ENCODE data around the gene KRT2.

The KRT2 gene

DNA sequence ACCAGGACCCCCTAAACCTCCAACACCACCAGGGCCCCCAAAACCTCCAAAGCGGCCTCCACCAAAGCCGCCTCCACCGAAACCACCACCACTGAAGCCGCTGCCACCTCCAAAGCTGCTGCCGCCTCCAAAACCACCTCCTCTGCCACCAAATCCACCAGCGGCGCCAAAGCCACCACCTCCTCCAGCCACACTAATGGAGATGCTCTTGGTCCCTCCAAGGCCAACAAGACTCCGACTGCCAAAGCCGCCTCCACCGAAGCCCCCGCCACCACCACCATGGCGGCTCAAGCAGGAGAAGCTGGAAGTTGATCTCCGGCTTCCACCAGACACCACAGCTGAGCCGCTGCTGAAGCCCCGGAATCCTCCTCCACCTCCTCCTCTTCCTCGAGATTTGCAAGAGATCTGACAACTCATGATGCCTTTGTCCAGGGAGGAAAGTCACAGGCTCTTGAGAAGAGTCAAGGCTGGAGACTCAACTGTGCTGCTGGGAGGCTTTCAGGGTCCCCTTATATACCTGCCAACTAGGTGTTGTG is at the start of gene KRT2:
TSS of gene KRT2 (minus strand) at position 486 of the 536 bp plus-strand sequence. CDS start at position 417, 69 bp downstream.
- Mint-ChIP-seq H3K4me1 (peaks cover 62% of the 10 kb centered on the region), H3K4me3 (no peak within 1 kb of the TSS), H3K27me3 (no peaks in the 10 kb centered on the region), H3K9me3 (no peaks in the 10 kb centered on the region), H3K27ac (peak within 1 kb of the TSS; percentile 68), H3K36me3 (no peaks in the 10 kb centered on the region)

DNA sequence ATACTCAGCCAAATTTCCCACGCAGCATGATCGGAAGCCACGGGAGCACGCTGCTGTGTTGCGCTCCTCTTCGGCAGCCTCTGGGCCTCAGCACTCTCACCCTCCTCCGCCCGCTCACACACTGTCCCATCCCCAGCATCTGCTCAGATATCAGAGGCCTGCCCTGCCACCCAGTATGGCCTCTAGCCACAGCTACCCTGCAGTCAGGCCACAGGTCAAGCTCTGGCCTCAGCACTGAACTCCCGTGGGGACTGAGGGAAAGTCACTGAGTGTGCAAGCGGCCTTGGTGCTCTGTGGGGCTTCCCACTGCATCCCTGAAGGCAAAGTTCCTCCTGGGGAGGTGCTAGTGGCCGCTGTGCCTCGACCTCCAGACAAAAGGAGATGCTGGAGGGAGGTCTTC is 49.3 kb upstream of the KRT2 start:
- Mint-ChIP-seq H3K27me3 (no peaks in the 10 kb centered on the region), H3K36me3 (no peaks in the 10 kb centered on the region), H3K4me1 (peaks cover 11% of the 10 kb centered on the region), H3K9me3 (no peaks in the 10 kb centered on the region), H3K4me3 (no peak overlapping the region), H3K27ac (peak overlapping the region; percentile 30)

DNA sequence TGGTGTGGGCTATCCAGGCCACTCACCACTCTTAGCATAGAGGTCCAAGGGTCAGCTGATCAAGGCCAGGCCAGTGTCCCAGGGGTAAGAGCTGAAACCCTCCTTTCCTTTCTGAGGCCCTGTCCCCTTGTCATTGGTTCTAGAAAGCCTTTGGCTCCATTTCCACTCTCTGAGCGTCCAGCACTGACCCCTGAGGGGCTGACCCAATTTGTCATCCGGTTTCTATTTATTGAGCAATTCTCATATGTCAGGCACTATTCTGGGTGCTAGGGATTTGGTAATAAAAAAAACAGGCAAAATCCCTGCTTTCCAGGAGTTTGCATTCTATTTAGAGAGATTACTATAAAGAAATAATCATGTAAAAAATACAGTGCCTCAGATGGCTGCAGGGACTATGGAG is 47.9 kb upstream of the KRT2 start:
- no peak overlapping the region for H3K27ac Mint-ChIP-seq
- H3K36me3 Mint-ChIP-seq, result no peaks in the 10 kb centered on the region
- no peaks in the 10 kb centered on the region for H3K9me3 Mint-ChIP-seq
- H3K27me3 Mint-ChIP-seq, result no peaks in the 10 kb centered on the region
- peaks cover 8% of the 10 kb centered on the region for H3K4me1 Mint-ChIP-seq
- no peak overlapping the region for H3K4me3 Mint-ChIP-seq

DNA sequence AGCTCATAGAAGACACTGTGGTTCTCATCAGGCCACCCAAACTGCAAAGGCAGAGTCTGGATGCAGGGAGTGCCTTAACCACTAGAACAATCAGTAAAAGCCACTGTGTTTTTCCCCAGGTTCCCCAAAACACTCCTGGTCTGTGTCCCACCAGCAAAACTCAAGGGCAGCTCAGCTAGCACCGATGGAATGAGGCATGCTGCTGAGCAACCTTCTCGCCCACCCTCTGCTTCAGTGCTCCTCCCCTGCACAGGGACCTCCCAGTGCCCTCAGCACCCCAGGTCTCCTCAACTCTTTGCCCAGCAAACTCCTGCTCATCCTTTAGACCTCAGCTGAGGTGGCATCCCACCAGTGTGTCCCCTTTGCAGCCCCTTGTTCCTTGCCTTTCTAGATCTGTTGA is 47.4 kb upstream of the KRT2 start:
- no peaks in the 10 kb centered on the region for H3K9me3 Mint-ChIP-seq
- H3K4me1 Mint-ChIP-seq, result peaks cover 8% of the 10 kb centered on the region
- H3K27ac Mint-ChIP-seq, result no peak overlapping the region
- H3K27me3 Mint-ChIP-seq, result no peaks in the 10 kb centered on the region
- H3K36me3 Mint-ChIP-seq, result no peaks in the 10 kb centered on the region
- no peak overlapping the region for H3K4me3 Mint-ChIP-seq

DNA sequence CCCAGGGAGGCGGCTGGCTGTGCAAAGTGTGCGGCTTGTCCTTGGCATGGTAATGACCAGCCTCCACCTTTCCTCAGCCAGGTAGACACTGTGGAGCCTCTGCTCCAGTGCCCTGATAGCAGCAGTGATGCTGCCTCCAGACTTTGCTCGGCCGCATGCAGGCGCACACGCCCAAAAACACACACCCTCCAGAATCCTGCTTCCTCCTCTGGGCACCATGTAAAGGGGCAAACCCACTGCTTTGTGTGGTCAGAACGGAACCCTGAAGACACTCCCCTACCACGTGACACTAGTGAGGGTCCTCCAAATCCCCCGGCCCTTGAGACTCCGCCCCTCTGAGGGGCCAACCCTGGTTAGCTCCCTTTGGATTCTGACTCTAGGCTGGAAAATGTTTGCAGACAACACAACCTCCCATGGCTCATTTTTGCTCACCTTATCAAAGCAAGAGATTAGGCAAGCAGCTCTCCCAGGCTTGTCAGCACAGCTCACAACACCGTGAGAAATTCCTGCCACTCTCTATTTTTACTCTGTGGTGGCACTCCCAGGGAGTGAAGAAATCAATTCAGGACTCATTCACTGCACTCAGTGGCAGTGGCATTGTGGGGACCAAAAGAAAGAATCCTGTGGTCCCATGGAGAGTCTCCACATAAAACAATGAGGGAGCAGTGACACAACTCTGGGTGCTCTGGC is 46.8 kb upstream of the KRT2 start:
- Mint-ChIP-seq H3K27ac (no peak overlapping the region), H3K4me3 (no peak overlapping the region), H3K36me3 (no peaks in the 10 kb centered on the region), H3K9me3 (no peaks in the 10 kb centered on the region), H3K27me3 (no peaks in the 10 kb centered on the region), H3K4me1 (peaks cover 5% of the 10 kb centered on the region)

DNA sequence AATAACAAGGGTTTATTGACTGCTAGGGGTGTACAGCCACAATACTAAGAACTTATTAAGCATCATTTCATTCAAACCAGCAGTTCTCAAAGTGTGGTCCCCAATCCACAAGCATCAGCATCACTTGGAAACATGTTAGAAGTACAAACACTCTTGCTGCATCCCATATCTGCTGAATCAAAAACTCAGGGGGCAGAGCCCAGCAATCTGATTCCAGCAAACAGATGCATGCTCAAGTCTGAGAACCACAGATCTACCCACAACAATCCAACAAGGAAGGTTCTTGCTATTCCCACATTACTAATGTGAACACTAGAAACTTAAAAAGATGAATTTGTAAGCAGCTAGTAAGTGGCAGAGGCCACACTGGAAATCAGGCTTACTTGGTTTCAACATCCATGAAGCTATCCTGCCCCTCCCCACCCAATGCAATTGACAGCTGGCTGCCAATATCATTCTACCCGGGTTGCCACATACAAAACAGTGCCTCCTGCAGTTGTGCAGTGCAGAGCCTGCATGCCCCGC is 45.1 kb upstream of the KRT2 start:
- Mint-ChIP-seq H3K36me3 (no peaks in the 10 kb centered on the region), H3K27me3 (no peaks in the 10 kb centered on the region), H3K9me3 (no peaks in the 10 kb centered on the region), H3K4me3 (no peak overlapping the region), H3K27ac (no peak overlapping the region), H3K4me1 (peaks cover 17% of the 10 kb centered on the region)

DNA sequence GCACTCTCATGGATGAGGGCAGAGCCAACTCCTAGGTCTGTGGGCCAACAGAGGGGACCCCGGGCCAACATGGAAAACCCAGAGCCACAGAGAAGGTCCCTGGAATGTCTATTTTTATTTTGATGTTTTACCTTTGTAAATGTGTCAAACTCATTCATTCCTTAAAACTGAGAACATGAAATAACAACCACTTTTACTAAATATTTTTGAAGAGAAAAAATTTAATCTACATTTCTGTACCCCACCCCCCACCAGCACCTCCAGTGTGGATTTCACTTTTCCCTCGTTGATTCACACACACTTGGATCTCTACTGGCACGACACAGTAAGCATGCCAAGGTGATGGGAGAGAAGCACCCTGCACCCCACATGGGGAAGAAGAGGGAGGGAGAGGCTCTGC is 44.6 kb upstream of the KRT2 start:
- Mint-ChIP-seq H3K4me1 (peaks cover 22% of the 10 kb centered on the region), H3K9me3 (no peaks in the 10 kb centered on the region), H3K27me3 (no peaks in the 10 kb centered on the region), H3K36me3 (no peaks in the 10 kb centered on the region), H3K4me3 (no peak overlapping the region), H3K27ac (no peak overlapping the region)

DNA sequence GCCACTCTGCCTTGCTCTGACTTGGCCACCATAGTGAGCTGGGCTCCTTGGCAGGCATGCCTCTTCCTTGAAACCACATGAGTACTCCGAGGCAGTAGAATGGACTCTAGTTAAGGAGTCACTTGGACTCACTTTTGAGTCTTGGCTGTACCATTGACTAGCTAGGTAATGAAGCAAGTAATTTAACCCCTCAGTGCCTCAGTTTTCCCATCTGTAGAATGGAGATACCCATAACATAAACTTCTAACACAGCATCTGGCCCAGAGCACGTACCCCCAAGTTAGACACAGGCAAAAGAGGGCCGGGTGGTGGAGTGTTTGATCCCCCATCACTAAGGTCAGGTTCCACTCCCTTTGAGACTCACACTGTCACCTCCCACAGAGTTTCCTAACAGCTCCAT is 43.0 kb upstream of the KRT2 start:
- no peaks in the 10 kb centered on the region for H3K36me3 Mint-ChIP-seq
- no peaks in the 10 kb centered on the region for H3K9me3 Mint-ChIP-seq
- no peak overlapping the region for H3K4me3 Mint-ChIP-seq
- no peak overlapping the region for H3K27ac Mint-ChIP-seq
- H3K27me3 Mint-ChIP-seq, result no peaks in the 10 kb centered on the region
- peaks cover 38% of the 10 kb centered on the region for H3K4me1 Mint-ChIP-seq

DNA sequence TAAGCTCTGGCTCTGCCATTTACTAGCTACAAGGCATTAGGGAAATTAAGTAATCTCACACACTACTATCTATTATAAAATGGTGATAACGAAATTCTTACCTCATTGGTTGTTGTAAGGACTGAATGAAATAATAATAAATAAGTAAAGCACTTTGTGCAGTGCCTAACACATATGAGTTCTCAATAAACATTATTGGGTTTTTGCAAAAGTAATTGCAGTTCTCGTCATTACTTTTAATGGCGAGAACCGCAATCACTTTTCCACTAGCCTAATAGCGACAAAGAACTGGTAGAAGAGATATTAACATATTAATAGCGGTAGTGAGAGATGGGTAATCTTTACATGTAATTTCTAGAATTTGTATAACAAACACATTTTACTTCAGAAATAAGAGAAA is 42.1 kb upstream of the KRT2 start:
- Mint-ChIP-seq H3K27me3 (no peaks in the 10 kb centered on the region), H3K4me1 (peaks cover 43% of the 10 kb centered on the region), H3K9me3 (no peaks in the 10 kb centered on the region), H3K27ac (peak overlapping the region; percentile 57), H3K4me3 (no peak overlapping the region), H3K36me3 (no peaks in the 10 kb centered on the region)

DNA sequence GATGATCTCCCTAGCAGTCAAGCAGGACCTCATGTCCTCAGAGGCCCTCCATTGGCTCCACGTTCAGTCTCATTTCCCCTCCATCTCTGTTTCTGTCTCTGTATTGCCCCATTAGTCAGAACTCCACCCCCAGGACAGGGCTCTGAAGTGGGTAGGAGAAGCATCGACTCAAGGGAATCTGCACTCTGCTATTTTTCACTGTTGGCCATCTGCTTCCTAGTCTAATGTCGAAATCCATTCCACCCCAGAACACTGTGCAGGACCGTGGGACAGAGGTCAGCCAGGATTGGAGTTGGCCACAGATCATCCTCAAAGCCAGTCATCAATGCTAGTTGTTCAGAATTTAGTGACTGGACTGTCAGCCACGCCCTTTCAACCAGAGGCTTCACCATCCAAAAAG is 41.2 kb upstream of the KRT2 start:
- no peak overlapping the region for H3K4me3 Mint-ChIP-seq
- H3K36me3 Mint-ChIP-seq, result no peaks in the 10 kb centered on the region
- H3K27me3 Mint-ChIP-seq, result no peaks in the 10 kb centered on the region
- peak overlapping the region; percentile 35 for H3K27ac Mint-ChIP-seq
- H3K9me3 Mint-ChIP-seq, result no peaks in the 10 kb centered on the region
- H3K4me1 Mint-ChIP-seq, result peaks cover 46% of the 10 kb centered on the region

DNA sequence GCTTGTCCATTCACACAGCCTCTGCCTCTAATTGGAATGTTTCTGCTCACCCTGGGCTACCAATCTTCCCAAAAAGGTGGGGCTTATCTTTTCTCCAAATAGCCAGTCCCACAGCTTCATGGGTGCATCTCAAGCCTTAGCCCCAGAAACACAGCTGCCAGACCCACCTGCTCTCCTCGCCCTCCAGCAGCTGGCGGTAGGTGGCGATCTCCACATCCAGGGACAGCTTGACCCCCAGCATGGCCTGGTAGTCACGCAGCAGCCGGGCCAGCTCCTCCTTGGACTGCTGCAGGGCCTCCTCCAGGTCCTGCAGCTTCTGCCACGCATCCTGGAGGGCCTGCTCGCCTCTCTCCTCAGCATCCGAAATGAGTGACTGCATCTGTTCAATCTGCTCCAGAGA is 40.2 kb upstream of the KRT2 start:
- Mint-ChIP-seq H3K4me1 (peaks cover 54% of the 10 kb centered on the region), H3K27me3 (no peaks in the 10 kb centered on the region), H3K36me3 (no peaks in the 10 kb centered on the region), H3K9me3 (no peaks in the 10 kb centered on the region), H3K4me3 (no peak overlapping the region), H3K27ac (no peak overlapping the region)

DNA sequence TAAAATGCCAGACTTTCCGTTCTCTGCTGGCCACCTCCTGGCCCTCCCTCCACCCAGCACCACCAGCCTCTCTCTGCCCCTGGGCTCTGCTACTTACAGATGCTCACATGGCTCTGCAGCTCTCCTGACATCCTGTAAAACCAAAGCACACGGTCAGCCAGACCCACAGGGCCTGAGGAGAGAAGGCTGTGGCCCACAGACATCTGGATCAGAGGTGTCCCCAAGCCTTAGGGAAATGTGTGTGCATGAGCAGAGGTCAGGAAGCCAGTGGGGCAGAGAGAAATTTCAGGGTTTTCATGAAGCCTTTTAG is 39.8 kb upstream of the KRT2 start:
- H3K36me3 Mint-ChIP-seq, result no peaks in the 10 kb centered on the region
- peaks cover 57% of the 10 kb centered on the region for H3K4me1 Mint-ChIP-seq
- H3K9me3 Mint-ChIP-seq, result no peaks in the 10 kb centered on the region
- H3K27ac Mint-ChIP-seq, result no peak overlapping the region
- H3K27me3 Mint-ChIP-seq, result no peaks in the 10 kb centered on the region
- H3K4me3 Mint-ChIP-seq, result peak overlapping the region; percentile 84

DNA sequence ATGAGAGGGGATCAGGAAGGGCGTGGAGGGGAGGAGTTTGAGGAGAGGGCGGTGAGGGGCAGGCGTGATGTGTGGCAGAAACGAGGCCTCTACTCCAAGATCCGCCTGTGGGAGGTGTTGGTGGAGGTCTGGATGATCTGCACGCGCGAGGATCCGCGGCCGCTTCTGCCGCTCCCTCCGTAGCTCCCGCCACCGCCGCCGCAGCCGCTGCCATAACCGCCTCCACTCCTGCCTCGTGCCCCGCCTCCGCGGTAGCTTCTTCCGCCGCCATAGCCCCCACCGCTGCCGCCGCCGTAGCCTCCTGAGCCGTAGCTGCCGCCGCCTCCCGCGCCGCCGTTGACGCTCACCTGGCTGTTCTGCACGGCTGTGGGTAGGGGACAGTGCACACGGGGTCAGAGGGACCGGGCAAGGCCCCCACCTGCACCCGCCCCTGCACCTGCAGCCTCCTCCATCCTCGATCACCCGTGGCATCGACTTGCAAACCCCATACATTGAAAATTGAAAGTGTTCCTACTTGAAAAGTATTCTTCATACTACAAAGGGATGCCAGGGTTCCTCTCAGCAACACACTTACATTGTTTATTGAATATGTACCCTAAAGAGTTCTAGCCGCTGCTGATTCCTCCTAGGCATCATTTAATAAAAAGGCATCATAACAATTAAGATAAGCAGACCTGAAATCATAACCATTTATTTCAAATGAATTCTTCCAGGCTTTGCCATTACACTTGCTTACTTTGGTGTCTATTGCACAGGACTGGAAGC is 39.2 kb upstream of the KRT2 start:
- Mint-ChIP-seq H3K27ac (peak overlapping the region; percentile 79), H3K27me3 (no peaks in the 10 kb centered on the region), H3K36me3 (no peaks in the 10 kb centered on the region), H3K9me3 (no peaks in the 10 kb centered on the region), H3K4me1 (peaks cover 57% of the 10 kb centered on the region), H3K4me3 (peak overlapping the region; percentile 84)

DNA sequence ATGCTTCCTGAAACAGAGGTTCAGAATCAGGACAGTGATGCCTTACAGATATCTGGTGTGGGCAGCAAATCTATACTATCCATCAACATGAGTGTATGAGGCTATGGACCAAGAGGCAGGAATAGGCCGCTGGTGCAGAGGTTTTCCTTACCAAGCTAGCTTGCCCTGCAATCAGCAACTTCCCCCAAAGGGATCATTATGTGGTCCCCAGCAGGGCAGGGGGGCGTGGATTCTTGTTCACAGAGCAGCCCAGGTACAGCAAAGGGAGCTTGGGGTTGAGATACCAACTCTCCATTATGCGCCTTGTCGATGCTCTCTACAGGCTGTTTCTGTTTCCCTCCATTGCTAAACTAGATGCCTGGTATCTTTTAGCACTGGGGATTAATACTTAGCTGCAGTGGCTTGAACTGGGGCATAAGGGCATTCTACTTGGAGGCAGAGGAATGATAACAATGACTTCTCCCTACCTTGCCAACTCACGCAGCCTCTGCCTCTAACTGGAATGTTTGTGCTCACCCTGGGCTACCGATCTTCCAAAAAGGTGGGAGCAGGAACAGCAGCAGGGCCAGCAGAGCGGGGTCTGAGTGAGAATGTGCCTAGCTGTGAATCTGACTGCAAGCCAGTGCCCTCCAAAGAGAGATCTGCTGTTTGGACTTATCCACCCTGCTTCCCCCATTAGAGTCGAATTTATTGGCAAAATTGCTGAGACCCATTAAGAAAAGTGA is 38.5 kb upstream of the KRT2 start:
- Mint-ChIP-seq H3K27me3 (no peaks in the 10 kb centered on the region), H3K36me3 (no peaks in the 10 kb centered on the region), H3K4me1 (peaks cover 57% of the 10 kb centered on the region), H3K9me3 (no peaks in the 10 kb centered on the region), H3K27ac (peak overlapping the region; percentile 79), H3K4me3 (peak overlapping the region; percentile 84)

DNA sequence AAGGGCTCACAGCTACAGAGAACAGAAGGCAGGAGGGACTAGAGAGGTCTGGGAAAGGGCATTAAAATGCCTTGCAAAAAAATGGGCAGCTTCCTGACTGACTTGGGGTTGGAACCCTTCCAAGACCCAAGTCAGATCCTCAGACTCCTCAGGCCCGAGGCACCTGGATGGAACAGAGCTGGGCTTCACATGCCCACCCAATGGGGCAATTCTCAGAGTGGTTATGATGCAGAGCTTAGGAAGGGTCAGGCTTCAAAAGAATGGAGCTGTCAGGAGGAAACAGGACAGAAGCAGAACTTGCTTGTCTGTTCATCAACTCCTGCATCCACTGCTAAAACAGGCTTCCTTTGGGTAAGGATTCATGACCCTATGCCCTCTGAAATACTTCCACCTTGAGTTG is 37.9 kb upstream of the KRT2 start:
- no peaks in the 10 kb centered on the region for H3K27me3 Mint-ChIP-seq
- no peaks in the 10 kb centered on the region for H3K9me3 Mint-ChIP-seq
- no peak overlapping the region for H3K4me3 Mint-ChIP-seq
- H3K4me1 Mint-ChIP-seq, result peaks cover 57% of the 10 kb centered on the region
- no peaks in the 10 kb centered on the region for H3K36me3 Mint-ChIP-seq
- no peak overlapping the region for H3K27ac Mint-ChIP-seq

DNA sequence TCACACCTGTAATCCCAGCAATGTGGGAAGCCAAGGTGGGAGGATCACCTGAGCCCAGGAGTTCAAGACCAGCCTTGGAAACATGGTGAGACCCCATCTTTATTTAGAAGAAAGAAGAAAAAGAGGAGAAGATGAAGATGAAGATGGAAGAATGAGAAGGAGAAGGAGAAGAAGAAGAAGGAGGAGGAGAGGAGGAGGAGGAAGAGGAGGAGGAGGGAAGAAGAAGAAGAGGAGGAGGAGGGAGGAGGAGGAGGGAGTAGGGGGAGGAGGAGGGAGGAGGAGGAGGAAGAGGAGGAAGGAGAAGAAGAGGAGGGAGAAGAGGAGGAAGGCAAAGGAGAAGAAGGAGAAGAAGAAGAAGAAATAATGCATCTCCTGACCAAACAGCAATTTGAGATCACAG is 37.2 kb upstream of the KRT2 start:
- H3K27me3 Mint-ChIP-seq, result no peaks in the 10 kb centered on the region
- peak overlapping the region; percentile 43 for H3K27ac Mint-ChIP-seq
- H3K4me3 Mint-ChIP-seq, result no peak overlapping the region
- peaks cover 61% of the 10 kb centered on the region for H3K4me1 Mint-ChIP-seq
- no peaks in the 10 kb centered on the region for H3K36me3 Mint-ChIP-seq
- H3K9me3 Mint-ChIP-seq, result no peaks in the 10 kb centered on the region
